Stimulated activated CD4-positive, alpha-beta T cell treated with anti-CD3 and anti-CD28 coated beads, TNF-alpha, amount 100 ng/mL, for 4 hours (primary cell): ENCODE measurements around the gene MTUS2.
"Not testable (repeated sequence)": the region's sequence is repeated elsewhere in the genome, so short reads cannot be mapped to it uniquely, and the experiment has no call there.

Experiments
- DNase-seq, 3 experiments: peaks; one replicate each; pipeline ENCODE4 v3.0.0-alpha.2; 2020; ENCODE audit warnings: low read depth in 3 of 3

The MTUS2 gene

DNA sequence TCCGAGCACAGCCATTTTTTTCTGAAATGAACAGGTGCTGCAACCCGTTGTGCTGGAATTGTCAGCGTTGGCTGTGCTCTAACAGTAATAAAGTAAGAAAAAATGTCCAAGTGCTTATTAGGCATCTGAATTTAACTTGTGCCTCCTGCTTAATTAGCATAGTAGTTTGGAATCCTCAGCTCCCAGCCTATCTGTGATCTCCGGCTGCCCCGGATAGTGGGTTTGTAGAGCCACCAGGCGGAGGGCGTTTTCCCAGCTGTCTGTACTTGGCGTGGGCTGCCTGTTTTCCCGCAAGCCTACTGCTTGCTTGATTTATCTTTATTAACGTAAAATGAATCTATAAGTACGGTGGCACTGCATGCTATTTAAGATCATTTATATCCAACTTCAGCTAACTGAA lies 137.9 kb downstream of the MTUS2 start:
- no peak for DNase-seq

DNA sequence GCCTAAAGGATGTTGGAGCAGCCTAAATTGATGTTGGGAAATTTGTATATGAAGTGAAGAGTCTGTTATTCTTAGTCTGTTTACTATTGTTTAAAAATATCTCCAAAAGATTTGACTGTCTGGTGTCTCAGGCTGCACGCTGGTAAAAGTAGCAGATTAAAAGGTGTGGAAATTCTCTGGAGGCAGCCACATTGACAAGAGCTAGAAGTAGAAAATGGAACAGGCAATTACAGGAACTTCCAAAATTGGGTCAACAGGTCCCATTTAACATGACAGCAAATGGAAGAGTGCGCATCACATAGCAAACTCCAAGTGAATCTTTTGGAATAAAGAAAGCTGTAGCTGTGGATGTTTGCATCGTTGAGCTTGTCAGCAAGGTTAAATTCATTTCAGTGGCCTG lies 138.3 kb downstream of the MTUS2 start:
- DNase-seq, result no peak

DNA sequence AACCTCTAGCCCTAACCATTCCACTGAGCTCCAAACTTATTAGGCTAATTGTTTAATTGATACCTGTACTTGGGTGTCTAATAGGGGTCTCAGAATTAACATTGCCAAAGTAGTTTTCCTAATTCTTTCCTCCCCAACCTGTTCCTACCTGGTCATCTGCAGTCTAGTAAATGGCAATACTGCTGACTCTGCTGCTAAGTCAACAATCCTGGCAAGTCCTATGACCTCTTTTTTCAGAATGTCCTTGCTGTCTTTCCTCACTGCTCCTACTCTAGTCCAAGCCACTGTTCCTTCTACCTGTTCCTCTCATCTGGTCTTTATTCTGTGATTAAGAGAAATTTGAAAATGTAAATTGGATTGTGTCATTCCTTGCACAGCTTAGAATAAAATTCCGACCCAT lies 143.9 kb downstream of the MTUS2 start:
- DNase-seq, result no peak

DNA sequence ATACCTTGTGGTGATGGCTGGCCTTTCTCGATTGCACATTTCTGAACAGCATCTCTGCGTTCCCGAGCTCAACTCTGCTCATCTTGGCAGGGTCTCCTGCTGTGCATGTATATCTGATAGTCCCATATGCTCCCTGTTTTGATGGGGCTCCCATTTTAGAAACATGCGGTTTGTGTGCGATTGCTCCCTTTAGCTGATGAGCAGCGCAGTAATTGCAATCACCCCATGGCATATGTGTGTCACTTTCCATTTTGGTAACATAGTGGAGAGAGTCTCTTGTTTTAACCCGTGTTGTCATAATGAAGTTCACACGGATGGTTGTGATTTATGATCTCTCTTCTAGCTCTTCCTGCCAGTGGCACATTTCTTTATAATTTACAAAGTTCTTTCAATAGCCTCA lies 144.7 kb downstream of the MTUS2 start:
- DNase-seq, result no peak

DNA sequence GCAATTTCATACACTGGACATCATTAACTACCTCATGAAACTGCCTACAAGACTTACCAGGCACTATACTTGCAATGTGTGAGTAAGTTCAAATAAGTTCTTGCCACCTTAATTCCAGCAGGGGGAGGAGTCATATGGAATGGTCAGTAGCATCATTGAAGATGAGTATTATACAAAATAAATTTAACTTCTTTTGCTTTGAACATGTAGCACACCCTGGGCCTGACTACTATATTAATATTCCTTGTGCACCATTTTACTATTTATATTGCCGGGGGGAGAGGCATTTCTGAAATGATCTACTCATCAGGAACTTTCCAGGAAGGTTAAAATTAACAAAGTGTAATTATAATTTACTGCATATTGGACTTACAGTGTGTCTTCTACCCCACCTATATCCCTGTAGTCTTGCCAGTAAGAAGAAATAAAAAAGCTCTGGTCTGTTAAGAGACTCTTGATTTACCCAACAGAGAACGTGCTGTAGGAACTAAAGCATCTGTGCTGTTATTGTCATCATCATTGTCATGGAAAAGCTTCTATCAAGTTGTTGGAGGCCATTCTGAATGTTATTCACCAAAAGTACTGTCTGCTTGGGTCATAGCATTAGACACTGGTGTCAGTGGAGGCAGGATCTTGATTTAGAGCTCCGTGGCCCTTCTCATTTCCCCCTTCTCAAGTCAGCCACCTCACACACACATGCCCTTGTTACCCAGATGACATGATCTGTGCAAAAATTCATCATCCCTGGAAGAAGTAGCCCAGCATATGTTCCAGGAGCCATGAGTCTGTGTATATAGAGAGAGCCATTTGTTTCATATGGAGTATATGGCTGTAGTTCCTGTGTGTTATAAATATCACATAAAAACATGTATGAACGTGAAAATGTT lies 147.1 kb downstream of the MTUS2 start:
- no peak for DNase-seq

DNA sequence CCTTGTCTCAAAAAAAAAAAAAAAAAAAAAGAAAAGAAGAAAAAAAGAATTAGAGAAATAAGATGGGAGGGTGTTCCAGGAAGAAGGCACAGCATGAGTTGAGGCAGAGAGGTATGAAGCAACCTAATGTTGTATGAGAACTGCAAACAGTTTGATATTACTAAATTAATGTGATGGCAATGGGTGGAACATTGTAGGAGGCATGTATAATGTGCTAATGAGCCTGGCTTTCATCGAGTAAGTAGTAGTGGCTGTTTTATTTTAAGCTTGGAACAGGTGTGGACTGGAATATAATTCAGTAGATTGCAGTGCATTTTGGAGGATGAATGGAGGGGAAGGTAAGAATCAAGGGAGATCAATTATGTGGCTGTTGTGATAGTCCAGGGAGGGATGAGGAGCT lies 156.1 kb downstream of the MTUS2 start:
- DNase-seq, result no peak

DNA sequence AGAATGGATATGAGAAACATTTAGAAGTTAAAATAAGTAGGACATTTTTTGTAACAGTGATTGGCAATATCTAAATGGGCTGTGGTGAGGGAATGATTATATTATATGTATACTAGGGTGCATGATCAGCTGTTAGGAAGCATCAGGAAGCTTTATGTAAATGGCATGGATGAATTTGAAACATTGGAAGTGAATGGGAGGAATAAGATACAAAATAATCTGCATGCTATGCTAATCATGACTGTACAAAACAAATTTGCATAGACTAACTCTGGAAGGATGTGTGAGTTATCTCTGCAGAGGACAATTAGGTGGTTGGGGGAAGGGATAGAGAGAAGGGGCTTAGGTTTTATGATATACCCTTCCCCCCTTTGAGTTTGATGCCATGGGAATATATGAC lies 156.5 kb downstream of the MTUS2 start:
- DNase-seq, result no peak

DNA sequence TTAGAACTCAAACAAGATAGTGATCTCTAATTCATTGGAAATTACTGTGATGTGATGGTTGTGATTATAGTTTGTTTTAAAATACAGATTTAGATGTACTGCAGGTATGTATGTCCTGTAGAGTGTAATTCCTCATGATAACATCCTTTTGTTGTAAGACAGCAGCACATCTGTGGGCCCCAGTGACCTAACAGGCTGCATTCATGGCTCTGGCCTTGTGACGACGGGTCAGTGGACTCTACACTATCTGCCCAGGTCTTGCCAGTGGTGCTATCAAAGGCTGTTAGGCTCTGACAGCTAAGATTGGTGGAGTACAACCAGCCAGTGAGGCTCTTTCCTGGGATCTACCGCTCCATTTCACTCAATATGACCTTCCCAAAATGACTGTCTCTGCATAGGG lies 158.4 kb downstream of the MTUS2 start:
- no peak for DNase-seq

DNA sequence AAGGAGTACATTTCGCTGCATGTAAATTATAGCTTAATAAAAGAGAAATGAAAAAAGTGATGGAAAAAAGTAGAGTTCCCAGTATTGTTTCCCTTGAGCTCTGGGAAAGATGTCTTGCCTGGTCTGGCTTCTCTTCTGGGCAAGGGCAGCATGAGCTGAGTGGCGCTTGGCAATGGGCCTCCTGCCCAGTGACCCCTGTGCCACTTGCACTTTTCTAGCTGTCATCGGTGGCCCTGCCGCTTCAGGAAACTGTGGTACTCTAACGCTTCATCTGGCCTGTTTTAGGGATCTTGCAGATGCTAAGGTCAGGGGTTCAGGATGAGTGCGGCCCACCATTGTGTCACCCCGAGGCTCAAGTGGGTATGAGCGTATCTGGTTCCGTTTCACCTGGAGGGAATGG lies 161.4 kb downstream of the MTUS2 start:
- DNase-seq, result no peak

DNA sequence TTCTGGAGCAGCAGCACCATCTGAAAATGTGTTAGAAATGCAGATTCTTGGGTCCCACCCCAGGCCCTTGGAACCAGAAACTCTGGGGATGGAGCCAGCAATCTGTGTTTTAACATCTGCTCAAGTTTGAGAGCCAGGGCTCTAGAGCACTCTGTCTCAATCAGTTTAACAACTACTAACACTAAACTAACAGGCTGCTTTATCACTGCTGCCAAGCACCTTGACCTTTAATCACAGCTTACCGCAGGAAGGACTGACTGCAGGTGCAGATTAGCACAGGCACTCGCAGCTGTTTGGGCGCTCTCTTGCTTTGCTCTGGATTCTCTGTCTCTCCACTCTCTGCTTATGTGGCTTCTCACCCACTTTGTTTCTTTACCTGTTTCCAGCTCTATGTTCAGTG lies 163.5 kb downstream of the MTUS2 start:
- no peak for DNase-seq

DNA sequence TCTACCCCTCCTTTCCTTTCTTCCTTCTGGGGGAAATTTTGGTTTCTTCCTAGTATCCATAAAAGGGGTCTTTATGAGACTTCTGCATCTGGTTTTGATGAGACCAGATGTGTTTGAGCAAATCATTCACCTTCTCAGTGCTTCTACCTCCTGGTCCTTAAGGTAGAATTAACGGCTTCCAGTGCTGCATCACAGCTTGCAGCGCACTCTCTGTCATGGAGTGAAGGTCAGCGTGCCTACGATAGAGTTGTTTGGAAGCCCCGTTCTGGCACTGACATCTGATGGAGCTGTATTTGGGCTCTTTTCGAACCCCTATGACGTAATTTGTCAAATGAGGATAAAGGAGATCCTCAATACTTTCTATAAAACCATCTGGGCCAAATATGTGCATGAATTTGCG lies 164.2 kb downstream of the MTUS2 start:
- no peak for DNase-seq

DNA sequence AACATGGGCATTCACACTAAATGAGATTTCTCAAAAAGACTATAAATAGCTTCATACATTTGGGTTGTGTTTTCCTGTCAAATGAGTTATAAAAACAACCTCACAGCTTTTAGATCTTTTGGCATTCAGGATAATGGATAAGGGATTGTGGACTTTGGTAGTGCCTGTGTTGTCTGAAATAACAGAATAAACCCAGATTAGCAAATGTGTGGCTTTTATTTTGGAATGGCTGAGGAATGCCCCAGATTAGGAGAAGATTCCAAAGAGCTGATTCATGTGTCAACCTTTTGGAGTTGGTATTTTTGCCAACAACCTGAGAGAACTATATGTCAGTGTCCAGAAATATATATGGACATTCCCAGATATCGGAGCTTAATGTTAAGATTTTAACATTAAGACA lies 164.7 kb downstream of the MTUS2 start:
- no peak for DNase-seq

DNA sequence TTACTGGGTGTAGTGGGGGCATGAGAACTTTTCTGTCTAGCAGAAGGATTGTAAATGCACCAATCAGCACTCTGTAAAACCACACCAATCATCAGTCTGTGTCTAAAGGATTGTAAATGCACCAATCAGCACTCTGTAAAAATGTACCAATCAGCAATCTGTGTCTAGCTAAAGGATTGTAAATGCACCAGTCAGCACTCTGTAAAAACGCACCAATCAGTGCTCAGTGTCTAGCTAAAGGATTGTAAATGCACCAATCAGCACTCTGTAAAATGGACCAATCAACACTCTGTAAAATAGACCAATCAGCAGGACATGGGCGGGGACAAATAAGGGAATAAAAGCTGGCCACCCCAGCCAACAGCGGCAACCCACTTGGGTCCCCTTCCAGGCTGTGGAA lies 170.2 kb downstream of the MTUS2 start:
- not testable (repeated sequence) for DNase-seq

DNA sequence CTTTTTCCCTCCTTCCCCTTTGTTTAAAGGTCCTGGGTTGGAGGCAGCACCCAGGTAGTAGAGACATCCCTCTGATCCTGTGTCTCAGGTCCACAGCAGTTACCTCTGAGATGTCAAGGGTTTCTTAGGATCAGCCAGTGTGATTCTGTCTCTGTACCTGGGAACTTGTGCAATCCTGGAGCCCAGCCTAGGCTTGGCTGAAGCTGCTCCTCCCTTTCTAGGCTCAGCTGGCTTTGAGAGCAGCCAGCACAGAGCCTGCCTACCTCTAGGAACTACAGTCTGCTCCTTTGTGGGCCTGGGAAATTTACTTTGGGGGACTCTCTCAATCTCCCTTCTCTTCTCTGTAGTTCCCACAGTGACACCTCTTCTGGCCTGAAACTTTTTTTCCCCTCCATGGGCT lies 171.6 kb downstream of the MTUS2 start:
- DNase-seq, result no peak

DNA sequence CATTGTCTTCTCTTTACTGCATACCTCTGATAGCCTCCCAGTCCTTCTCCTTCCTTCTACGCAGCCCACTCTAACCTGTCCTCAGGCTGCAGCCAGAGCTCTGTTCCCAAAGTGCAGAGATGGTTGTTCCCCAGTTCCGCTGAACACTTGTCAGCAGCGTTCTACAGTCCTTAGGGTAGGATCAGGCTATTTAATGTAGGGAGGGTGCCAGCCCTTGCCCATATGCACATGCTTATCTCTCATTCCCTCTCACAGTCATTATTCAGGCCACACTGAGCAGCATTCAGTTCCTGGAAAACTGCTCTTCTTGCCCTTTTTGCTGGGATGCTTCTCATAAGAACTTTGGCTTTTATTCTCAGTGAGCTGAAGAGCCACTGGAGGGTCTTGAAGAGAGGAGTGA lies 180.7 kb downstream of the MTUS2 start:
- DNase-seq, result no peak

DNA sequence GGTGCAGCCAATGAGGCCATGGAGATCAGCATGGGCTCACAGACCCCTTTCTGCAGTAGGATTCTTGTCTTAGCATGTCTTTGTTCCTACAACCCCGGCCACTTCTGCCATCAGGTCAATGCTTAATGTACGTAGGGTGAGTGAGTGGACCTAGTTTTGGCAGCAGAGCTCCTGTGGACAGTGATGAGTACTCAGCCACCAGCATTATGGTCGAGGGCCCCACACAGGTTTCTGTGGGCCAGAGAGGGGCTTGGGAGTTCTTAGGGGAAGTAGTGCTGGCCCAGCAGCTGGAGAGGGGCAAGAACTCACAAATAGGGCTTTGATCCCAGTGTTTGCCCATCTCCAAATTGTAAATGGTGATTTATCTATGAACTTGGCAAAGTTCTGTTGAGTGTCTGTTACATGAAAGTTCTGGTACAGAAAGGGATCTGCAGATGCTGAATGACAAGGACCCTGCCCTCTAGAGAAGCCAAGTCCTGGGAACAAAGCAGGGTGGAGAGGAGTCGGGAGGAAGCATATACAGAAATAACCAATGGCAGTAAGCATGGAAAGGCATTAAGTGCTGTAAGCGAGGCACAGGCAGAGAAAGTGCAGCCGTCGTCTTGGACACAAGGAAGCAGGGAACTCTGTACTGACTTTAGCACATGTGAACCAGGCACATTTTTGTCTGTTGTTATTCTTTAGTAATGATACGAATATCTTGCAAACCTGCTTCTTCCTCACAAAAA lies 185.1 kb downstream of the MTUS2 start:
- DNase-seq, result no peak

DNA sequence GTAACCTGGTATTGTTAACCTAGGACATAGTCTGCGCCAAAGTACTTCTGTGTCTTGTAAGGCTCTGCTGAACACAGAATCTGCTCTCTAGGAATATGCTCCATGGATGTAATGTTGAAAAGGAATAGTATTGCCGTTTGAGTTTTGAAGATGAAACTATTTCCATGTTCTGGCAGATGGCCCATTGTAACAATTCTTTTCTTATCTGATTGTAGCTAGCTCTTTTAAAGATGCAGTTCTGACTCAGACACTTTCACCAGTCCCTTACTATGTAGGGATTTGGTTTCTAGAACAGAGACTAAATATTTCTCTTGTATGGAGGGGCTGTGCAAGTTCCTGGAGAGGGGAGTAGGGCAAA lies 185.6 kb downstream of the MTUS2 start:
- no peak for DNase-seq

DNA sequence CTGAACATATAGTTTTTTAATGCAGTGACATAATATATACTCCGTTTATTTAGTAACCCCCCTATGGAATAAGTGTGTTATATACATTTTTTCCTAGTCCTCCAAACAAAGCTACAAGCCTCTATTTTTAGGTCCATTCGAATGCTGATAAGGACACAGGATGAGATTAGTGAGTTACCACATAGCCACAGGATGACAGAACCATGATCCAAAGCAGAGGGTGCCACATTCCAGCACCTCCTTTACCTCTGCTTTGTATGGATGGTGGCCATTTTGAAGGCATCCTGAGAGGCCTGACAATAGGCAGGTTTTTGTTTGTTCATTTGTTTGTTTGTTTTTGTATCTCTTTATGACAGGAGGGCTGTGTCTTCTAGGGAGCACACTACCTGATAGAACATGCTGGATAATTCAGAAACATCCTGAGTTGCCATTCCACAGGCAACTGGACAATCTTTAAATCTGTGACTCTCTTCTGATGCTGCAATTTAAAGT lies 186.3 kb downstream of the MTUS2 start:
- no peak for DNase-seq

DNA sequence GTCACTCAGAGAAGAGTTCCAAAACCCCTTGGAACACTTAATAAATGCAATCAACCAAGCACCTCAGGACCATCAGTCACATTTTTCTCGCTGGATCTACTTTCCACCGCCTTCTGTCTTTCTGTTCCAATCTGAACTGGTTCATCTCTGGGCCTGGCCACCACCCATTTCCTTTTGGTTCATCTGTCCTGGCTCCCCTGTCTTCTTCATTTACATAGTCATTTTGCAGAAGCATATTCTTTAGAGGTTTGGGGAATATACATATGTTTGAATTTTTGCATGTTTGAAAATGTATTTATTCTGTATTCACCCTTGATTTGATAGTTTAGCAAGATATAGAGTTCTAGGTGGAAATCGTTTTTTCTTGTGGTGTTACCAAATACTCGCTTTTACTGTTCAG lies 188.2 kb downstream of the MTUS2 start:
- no peak for DNase-seq

DNA sequence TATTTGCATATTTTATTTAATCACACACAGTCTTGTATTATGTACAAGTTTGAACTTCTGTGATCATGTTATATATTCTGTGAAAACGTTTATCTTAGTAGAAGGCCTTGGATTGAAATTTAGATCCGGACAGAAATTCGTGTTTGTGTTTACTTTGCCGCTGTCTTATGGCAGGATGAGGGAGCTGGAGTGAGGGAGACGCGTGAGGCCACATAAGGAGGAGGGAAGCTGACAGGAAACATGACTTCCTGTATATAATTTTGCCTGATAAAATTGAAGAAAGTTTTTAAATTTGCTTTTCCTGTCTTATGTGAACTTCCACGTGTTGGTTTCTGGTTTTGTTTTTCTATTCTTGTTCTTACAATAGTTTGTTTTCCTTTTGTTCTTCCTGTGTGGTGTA lies 200.2 kb downstream of the MTUS2 start:
- DNase-seq, result no peak

DNA sequence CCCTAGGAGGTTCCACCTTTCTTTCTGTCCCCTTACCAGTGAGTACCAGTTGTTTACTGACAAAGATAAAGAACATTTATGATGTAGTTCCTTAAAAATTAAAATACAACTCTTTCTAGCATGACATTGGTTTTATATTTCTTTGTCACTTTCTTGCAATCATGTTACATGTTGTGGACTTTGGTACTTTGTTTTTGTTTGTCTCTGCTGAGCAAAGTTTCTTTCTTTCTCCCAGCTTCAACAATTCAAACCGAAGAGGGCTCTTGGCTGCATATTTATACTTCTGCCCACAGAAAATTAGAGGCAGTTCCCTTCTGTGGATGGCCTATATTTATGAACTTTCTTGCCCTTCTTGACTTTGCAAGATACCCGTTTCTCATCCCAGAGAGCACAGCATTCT lies 201.2 kb downstream of the MTUS2 start:
- DNase-seq, result no peak

DNA sequence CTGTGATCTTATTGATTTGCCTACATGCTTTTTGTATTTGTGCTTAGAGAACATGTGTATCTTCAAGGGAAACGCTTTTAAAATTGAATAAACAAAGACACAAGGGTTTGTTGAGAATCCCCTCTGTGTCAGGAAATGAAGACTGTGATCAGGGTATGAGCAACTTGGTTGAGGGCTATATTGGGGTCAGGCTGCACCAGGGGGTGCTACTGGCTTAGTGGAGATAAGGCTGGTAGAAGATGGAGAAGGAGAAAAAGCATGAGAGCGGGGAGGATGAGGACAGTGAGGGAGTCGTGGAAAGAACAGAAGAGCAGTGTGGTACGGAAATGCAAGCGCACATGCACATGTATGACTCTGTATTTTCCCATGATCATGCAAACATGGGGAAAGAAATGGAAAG lies 201.6 kb downstream of the MTUS2 start:
- no peak for DNase-seq

DNA sequence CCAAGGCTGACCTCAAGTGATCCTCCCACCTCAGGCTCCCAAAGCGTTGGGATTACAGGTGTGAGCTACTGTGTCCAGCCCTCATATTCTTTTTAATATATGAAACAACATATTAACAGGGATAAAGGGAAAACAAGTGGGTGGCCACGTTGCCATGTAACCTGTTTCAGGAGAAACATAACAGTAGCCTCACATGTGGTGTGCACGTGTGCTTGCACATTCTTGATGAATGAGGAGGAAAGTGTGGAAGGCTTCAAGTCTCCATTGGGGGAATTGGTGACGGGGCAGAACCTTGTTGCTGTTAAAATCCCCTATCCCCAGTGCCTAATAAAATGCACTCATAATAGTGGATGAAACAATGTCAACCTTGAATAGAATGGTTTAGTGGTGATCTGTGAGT lies 202.3 kb downstream of the MTUS2 start:
- no peak for DNase-seq
